Activated CD8-positive, alpha-beta memory T cell treated with anti-CD3 and anti-CD28 coated beads, Interleukin-2, amount 50 U/mL, for 24 hours (primary cell): ENCODE results near the gene THOC2.
"Not testable (repeated sequence)": the region's sequence is repeated elsewhere in the genome, so short reads cannot be mapped to it uniquely, and the experiment has no call there.

Experiments
- DNase-seq: peaks from one replicate; pipeline ENCODE4 v3.0.0-alpha.2; 2020; ENCODE audit errors: extremely low read depth

THOC2 gene

GRCh38 chrX:123675154-123675553 is 57.7 kb downstream of the THOC2 start:
- DNase-seq = no peak

DNA sequence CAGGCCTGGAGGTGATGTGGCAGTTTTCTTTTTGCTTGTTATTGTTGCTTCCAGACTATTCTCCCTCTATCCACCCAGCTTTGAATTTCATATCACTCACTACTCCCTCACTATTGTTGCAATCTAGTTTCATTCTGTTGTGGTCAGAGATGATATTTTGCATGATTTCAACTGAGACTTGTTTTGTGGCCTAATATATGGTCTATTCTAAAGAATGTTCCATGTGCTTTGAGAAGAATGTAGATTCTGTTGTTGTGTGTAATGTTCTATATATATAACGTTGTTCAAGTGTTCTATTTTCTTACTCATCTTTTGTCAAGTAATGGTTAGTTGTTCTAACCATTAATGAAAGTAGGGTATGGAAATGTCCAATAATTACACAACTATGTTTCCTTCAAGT is 59.0 kb downstream of the THOC2 start:
- DNase-seq = no peak

DNA sequence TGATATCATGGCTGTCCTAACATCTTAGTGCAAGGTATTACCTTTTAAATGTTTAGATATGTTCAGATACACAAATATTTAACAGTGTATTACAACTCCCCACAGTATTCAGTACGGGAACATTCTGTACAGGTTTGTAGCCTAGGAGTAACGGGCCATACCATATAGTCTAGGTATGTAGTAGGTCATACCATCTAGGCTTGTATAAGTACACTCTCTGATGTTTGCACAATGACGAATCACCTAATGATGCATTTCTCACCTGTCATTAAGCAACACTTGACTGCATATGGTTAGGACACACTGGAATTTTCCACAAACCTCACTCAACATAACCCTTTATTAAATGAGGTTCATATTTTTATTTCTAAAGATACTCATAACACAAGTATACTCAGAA is 67.7 kb downstream of the THOC2 start:
- DNase-seq = no peak

GRCh38 chrX:123664467-123665167 is 68.2 kb downstream of the THOC2 start:
- not testable (repeated sequence) for DNase-seq

GRCh38 chrX:123663720-123664119 is 69.1 kb downstream of the THOC2 start:
- not testable (repeated sequence) for DNase-seq

DNA sequence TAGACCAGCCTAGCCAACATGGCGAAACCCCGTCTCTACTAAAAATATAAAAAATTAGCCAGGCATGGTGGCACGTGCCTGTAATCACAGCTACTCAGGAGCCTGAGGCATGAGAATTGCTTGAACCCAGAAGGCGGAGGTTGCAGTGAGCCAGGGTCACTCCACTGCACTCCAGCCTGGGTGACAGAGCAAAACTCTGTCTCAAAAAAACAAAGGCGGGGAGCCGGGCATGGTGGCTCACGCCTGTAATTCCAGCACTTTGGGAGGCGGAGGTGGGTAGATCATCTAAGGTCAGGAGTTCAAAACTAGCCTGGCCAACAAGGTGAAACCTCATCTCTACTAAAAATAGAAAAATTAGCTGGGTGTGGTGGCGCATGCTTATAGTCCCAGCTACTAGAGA is 76.3 kb downstream of the THOC2 start:
- not testable (repeated sequence) for DNase-seq

DNA sequence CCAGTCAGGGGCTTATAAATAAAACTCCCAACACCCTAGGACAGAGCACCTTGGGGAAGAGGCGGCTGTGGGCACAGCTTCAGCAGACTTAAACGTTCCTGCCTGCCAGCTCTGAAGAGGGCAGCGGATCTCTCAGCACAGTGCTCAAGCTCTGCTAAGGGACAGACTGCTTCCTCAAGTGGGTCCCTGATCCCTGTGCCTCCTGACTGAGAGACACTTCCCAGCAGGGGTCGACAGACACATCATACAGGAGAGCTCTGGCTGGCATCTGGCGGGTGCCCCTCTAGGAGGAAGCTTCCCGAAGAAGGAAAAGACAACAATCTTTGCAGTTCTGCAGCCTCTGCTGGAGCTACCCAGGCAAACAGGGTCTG is 84.1 kb downstream of the THOC2 start:
- DNase-seq = not testable (repeated sequence)

DNA sequence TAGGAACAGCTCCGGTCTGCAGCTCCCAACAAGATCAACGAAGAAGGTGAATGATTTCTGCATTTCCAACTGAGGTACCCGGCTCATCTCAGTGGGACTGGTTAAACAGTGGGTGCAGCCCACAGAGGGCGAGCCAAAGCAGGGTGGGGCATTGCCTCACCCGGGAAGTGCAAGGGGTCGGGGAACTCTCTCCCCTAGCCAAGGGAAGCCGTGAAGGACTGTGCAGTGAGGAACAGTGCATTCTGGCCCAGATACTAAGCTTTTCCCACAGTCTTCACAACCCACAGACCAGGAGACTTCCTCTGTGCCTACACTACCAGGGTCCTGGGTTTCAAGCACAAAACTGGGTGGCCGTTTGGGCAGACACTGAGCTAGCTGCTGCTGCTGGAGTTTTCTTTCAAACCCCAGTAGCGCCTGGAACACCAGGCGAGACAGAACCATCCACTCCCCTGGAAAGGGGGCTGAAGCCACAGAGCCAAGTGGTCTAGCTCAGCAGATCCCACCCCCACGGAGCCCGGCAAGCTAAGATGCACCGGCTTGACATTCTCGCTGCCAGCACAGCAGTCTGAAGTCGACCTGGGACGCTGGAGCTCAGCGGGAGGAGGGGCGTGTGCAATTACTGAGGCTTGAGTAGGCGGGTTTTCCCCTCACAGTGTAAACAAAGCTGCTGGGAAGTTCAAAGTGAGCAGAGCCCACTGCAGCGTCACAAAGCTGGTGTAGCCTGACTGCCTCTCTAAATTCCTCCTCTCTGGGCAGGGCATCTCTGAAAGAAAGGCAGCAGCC is 84.6 kb downstream of the THOC2 start:
- no peak for DNase-seq

GRCh38 chrX:123647244-123647643 is 85.6 kb downstream of the THOC2 start:
- DNase-seq = no peak

DNA sequence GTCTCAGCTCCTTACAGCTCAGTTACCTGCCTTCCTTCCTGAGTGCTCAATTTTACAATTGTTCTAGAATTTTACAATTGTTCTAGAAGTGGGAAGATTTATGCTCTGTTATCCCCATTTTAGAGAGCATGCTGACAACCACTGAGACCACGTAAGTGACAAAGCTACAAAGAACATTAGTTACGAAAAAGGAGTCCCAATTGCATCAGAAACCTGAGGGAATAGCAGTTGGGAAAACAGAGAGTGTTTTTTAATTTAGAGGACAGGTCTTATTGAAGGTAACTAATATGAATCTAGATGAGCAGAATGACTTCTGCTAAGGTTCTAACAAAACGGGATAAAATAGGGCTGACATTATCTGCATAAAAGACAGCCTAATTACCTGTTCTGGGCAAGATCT is 103.3 kb downstream of the THOC2 start:
- no peak for DNase-seq

DNA sequence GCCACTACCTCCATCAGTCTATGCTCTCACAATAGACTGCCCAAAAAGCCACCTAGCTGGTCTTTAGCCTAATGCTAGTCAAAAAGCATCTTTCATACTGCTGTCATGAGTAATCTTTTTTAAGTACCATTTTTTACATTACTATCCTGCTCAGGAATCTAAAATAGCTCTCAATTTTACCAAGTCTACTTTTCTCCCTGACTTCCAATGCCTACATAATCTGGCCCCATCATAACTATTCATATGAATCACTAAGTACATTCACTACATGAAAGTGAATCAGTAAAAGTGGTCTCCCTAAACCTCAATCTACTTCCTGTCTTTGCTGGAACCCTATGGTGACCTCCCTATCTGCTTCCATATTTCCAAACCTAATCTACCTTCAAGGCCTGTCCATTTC is 105.9 kb downstream of the THOC2 start:
- no peak for DNase-seq

DNA sequence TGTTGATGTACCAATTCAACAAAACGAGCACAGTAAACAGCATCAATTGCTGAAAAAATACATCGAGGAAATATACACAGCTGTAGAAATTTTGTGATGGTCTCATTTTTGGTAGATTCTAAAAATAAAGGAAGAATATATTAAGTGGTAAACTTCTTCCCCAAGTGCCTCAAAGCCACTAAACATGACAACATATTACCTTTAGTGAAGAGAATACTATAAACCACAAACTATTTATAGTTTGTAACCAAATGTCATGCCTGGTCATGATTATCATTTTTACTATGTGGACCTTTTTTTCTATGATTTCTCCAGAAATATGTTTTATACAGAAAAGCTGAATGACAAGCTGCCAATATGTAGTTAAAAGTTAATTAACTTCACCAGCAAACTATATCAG is 106.9 kb downstream of the THOC2 start:
- DNase-seq = no peak

DNA sequence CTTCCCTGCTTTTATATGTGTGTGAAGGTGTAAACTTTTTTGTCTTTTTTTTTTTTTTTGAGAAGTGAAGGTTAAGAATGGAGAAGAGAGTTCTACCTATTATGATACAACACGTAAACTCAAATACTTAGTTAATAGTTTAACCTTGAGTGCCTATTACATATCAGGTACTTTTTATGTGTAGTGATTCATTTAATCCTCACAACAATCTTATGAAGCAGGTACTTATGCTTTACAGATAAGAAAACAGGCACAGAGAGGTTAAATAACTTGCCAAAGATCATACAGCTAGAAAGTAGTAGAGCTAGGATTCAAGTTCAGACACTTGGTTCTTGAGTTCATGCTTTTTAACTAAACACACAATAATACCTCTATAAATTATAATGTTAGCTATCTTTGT is 107.4 kb downstream of the THOC2 start:
- no peak for DNase-seq

- no peak for DNase-seq
These were observed 115.8 kb downstream of the THOC2 start for GRCh38 chrX:123617007-123617406.

- no peak for DNase-seq
These were observed 121.9 kb downstream of the THOC2 start for GRCh38 chrX:123610915-123611314.

GRCh38 chrX:123607806-123608205 is 125.0 kb downstream of the THOC2 start:
- DNase-seq = no peak

DNA sequence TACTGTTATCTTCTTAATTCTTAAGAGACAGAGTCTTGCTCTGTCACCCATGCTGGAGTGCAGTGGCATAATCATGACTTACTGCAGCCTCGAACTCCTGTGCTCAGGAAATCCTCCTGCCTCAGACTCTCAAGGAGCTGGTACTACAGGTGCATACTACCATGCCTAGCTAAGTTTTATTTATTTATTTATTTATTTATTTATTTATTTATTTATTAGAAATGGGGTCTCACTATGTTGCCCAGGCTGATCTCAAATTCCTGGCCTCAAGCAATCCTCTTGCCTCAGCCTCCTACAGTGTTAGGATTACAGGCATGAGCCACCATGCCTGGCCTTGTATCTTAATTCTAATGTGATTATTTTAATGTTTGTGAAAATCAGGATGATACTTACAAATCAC is 125.6 kb downstream of the THOC2 start:
- DNase-seq = no peak

DNA sequence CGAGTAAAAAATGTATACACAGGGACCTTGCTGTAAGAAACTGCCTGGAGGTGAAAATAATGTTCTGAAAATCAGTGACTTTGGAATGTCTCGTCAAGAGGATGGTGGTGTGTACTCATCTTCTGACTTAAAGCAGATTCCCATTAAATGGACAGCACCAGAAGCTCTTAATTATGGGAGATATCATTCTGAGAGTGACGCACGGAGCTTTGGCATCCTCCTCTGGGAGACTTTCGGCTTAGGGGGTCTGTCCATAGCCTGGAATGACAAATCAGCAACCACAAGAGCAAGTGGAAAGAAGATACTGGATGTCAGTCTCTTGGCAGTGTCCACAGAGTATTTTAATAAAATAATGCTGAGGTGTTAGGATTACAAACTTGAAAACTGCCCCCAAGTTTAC is 129.4 kb downstream of the THOC2 start:
- DNase-seq = no peak

DNA sequence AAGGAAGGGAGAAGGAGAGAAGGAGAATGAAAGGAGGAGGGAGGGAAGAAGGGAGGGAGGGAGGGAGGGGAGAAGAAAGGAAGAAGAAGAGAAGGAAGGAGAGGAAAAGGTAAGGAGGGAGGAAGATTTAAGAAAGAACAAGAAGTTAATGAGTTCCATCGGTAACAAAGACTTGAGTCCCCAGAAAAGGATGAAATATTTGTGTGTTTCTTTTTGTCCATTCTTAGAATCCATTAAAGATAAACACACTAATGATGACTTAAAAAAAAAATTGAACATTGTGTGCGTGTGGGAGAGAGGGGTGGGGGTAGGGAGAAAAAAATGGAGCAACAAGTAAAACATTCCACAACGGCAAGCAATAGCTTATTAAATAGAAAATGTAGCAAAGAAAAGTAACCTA is 131.4 kb downstream of the THOC2 start:
- DNase-seq = no peak

DNA sequence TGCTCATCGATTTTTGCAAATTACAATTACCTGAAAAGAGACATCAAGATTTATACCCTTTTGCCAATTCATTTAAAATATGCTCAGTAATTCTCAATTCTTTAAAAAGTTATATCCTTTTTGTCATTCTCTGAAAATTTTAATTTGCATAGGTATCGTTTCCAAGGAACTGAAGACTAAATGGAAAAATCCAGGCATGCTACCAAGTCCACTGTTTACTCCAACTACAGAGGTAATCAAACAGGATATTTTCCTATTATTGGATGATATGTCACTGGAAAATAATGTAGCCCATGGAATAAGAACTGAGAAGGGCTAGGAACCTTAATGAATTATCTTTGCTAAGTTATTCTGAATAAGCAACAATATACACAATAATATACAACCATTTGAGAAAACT is 132.7 kb downstream of the THOC2 start:
- DNase-seq = no peak

DNA sequence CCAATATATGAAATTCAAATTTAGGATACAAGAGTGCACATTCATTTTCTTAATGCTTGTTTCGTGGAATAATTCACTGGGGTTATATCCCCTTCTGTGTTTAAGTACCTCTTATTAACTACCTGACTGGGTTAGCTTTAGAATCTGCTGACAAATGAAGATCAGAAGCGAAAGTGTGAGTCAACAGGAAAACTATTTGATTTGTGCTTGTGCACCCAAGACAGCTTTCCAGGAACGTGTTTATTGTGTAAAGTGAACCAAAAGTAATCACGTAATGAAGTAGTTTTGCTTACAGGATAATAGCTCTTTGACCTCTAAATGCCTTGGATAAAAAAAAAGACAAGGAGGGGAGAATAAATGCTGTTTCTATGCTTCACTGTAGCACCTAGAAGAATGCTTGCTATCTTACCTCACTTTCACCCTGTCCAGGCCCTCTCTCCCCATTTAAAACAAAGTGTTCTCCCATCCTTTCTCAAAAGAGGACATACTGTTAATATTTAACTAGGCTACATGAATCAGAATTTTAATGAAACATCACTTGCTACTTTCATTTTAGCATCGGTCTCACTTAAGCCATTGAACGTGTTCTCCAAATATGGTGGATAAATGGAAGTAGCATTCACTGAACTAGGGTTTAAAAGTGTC is 141.9 kb downstream of the THOC2 start:
- no peak for DNase-seq

DNA sequence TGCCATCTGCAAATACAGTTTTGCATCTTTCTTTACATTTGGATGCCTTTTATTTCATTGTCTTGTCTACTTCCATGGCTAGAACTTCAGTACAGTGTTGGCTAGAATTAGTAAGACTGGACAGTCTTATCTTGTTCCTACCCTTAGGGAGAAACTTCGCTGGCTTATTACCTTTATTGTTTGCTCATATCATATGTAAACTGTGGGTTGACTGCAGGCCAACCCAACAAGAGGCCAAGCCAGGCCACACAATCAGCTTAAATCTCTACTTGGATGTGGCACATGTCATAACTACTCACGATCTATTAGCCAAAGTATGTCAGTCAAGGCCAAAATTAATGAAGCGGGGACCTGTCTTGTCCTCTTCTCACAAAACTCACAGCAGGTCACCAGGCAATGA is 144.1 kb downstream of the THOC2 start:
- no peak for DNase-seq

DNA sequence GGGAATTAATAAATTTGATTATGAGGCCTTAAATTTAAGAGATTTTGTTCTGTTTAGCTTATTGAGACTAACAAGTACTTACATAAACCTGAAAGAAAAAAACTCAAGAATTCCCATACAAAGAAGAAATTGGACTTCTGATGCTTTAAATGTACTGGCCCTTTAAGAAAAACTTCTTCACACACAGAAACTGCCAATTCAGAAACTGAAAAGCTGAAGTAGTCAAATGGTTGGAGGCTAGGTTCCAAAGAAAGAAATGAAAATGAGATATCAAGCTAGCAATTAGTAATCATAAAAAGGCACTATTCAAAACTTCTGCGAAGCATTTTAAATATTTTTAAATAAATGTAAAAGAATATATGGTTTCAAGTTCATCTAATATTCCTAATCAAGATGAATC is 151.3 kb downstream of the THOC2 start:
- DNase-seq = no peak
